ENCODE data around the gene TNFAIP8L1.

The TNFAIP8L1 gene

DNA sequence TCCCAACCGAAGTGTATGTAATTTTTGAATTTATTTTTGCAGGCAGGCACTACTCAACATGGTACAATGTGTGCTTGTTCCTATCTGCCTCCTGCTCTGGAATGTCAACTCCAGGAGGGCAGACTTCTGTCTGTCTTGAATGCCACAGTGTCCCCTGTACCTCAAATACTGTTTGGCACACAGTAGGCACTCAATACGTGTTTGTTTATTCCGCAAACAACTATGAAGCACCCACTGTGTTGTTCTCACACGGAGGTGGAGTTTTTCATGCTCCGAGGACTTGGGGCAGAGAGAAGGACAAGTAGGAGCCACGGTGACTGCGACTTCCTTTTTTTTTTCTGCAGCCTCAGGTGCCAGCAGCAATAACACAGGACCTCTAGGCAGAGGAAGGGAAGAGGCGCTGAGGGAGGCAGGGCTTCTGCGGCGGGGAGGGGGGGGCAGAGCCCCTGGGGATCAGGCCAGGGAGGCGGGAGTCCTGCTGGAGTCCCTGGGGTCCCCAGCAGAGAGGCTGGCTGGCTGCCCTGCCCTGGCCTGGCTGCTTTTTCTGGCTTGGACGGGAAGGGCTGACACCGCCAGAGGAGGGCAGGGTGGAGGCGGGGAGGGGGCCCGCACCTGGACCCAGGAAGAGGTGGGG is 29.3 kb upstream of the TNFAIP8L1 start:
- DNase-seq (ENCODE audit: low read depth) = no peak

- DNase-seq (ENCODE audit: low read depth) = no peak
These were observed 26.0 kb upstream of the TNFAIP8L1 start for GRCh38 chr19:4613254-4613751.

DNA sequence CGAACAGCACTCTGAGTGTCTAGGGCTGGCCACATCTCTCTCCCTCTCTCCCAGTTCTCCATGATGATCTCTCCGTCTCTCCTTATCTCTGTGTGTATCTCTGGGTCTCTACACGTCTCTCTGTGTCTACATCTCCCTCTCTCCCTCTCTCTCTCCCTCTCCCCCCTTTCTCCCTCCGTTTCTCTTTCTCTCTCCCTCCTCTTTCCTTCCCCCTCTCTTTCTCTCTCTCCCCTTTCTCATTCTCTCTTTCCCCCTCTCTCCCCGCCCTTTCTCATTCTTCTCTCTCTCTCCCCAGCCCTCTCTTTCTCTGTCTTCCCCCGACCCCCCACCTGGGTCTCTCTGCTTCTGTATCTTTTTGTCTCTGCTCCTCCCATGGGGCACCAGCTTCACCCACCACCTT is 21.3 kb upstream of the TNFAIP8L1 start:
- no peak for DNase-seq (ENCODE audit: low read depth)

DNA sequence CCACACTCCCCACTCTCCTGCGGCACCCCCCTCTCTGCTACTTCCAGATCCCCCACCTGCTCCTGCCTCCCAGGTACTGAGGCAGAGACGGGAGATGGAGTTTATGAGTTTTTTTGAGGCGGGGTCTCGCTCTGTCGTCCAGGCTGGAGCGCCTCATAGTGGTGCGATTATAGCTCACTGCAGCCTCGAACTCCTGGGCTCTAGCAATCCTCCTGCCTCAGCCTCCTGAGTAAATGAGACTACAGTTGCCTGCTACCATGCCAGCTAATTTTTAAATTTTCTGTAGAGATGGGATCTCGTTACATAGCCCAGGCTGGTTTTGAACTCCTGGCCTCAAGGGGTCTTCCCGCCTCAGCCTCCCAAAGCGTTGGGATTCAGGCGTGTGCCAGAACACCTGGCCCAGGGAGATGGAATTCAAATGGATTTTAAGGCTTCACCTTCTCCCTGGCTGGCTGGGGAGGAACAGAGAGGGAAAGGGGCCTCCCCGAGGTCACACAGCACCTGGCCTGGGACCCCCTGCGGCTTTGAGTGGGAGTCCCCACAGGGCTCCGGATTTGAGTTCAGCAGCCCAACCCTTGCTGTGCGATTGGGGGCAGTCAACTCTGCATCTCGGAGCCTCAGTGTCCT is 19.5 kb upstream of the TNFAIP8L1 start:
- no peak for DNase-seq (ENCODE audit: low read depth)

GRCh38 chr19:4620675-4621074 is 18.6 kb upstream of the TNFAIP8L1 start:
- DNase-seq (ENCODE audit: low read depth) = no peak

DNA sequence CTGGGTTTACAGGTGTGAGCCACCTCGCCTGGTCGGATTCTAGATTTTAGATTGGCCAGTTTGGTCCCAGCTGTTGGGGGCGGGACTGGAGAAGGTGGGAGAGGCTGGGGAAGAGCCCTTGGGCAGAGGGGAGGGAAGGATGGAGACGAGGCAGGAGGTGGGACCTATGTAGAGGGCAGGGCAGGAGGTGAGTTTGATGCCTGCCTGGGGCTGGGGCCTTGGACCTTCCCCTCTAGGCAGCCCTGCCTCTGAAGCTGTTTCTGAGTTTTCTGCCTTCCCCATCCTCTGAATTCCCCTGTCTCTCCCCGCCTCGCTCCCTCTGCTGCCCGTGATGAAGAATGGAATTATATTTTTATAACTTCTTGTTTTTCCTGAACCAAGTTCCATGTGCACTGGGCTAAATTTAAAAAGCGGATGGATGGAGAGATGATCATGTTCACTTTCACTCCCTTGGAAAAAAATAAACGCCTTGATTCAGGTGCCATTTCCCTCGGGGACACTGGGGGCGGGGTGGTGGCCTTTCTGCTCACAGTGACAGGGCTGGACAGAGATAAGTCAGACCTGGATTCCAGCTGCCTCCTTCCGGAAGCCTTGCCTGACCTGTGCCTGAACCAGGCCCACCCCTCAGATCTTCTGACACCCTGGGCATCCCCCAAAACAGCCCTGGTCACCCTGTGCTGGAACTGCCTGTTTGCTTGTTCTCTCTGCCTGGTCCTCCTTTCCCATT is 16.5 kb upstream of the TNFAIP8L1 start:
- DNase-seq (ENCODE audit: low read depth) = no peak

GRCh38 chr19:4624301-4624700 is 15.0 kb upstream of the TNFAIP8L1 start:
- DNase-seq (ENCODE audit: low read depth) = no peak

GRCh38 chr19:4624733-4625362 is 14.5 kb upstream of the TNFAIP8L1 start:
- no peak for DNase-seq (ENCODE audit: low read depth)

GRCh38 chr19:4633140-4633967 is 6.0 kb upstream of the TNFAIP8L1 start:
- peak; percentile 23 for DNase-seq (ENCODE audit: low read depth)

- DNase-seq (ENCODE audit: low read depth) = no peak
These were observed 3.6 kb upstream of the TNFAIP8L1 start for GRCh38 chr19:4635754-4636116.

- peak; percentile 72 for DNase-seq (ENCODE audit: low read depth)
These were observed 3.1 kb upstream of the TNFAIP8L1 start for GRCh38 chr19:4636151-4636717.

- DNase-seq (ENCODE audit: low read depth) = no peak
These were observed 2.6 kb upstream of the TNFAIP8L1 start for GRCh38 chr19:4636761-4637160.

- DNase-seq (ENCODE audit: low read depth) = no peak
These were observed 999 bp upstream of the TNFAIP8L1 start for GRCh38 chr19:4638317-4638716.

DNA sequence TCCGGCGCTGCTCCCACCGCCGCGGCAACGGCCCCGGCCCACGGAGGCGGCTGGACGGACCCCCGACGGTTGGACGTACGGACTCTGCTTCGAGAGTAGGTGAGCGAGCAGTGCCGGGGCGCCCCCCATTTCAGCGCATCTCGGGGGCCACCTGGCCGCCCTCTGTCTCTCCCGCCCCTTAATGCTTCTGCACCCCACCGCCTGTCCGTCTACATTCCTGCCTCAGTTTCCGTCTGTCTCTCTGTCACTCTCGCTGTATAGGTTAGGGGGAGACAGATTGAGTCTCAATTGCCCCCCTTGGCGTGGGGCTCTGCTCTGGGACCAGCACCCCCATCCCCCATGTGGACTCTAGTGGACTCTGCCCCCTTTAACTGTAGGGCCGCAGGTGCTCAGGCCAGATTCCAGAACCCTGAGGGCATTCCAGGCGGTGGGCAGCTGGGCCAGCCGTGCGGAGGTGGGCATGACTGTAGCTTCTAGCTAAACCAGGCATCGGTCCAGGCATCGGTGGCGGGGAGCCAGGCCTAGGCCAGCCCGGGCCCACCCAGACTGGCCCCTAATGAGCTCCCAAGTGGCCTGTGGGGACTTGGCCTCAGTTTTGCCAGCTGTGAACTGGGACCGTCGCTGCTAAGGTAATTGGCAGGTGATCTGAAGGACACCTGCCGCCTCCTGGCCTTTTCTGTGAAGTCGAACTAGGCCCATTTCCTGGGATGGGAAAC is 373 bp downstream of the TNFAIP8L1 start:
- DNase-seq (ENCODE audit: low read depth) = no peak

GRCh38 chr19:4640247-4641000 is 1.1 kb downstream of the TNFAIP8L1 start:
- DNase-seq (ENCODE audit: low read depth) = no peak

DNA sequence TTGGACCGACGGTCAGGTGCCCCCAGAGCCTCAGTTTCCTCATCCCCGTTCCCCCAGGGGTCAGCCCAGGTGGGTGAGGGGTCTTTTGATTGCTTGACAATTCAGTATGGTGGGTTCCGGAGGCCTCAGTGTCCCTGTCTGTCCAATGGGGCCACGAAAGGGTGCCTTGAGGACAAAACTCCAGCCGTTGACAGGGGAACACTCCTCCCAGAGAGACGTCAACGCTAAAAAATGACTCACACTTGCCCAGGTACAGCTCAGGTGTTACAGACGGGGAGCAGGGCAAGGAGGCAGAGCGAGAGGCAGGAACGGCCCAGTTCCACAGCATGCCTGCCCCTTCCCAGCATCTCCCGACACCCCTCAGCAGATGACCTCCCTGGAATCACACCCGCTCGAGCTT is 1.8 kb downstream of the TNFAIP8L1 start:
- no peak for DNase-seq (ENCODE audit: low read depth)

GRCh38 chr19:4642625-4643024 is 3.3 kb downstream of the TNFAIP8L1 start:
- DNase-seq (ENCODE audit: low read depth) = no peak

DNA sequence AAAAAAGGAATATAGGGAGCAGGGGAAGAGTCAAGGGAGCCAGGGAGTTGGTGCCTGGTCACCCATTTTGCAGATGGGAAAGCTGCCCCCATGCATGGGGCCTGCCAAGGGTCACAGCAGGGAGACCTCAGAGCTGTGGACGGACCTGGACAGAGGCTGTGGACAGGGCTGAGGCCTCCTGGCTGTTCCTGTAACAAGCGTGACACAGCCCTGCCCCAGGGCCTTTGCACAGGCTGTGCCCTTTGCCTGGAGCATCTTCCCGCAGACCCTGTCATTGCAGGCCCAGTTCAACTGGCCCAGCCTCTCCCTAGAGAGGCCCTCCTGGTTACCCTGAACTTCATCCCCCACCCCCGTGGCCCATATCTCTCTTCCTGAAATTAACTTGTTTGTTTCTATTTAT is 6.4 kb downstream of the TNFAIP8L1 start:
- no peak for DNase-seq (ENCODE audit: low read depth)

- no peak for DNase-seq (ENCODE audit: low read depth)
These were observed 8.6 kb downstream of the TNFAIP8L1 start for GRCh38 chr19:4647676-4648644.
